Measurements from ENCODE around the gene UBE2V1. TPM values are rescaled to one million over a fixed set of nuclear protein-coding genes. Genes with fewer than 3 reads are reported as not detected.
"Not testable (repeated sequence)": the region's sequence is repeated elsewhere in the genome, so short reads cannot be mapped to it uniquely, and the experiment has no call there.

UBE2V1 gene
- polyA plus RNA-seq (2013, experiment 1 of 2) = 292 TPM
- polyA plus RNA-seq (2013, experiment 2 of 2) = 286 TPM

- peaks cover 3 to 19% of the 10 kb centered on the region in 2 experiments for H3K36me3 ChIP-seq (ENCODE audit: control insufficient read depth in 1 of 2, insufficient read depth in 2 of 2, low read depth in 1 of 2, low read length in 2 of 2)
- peak within 1 kb of the TSS; percentile 97 to 98 for H3K18ac ChIP-seq (ENCODE audit: low read depth in 1 of 2, low read length in 2 of 2)
- H4K8ac ChIP-seq (ENCODE audit: low read length) = peak within 1 kb of the TSS; percentile 93
- H3K9ac ChIP-seq (ENCODE audit: low read length) = peak within 1 kb of the TSS; percentile 97
- DNase-seq = peak; percentile 90
- H3K23ac ChIP-seq (ENCODE audit: low read length in 2 of 2) = peak within 1 kb of the TSS; percentile 73 to 85
- H3K4ac ChIP-seq (ENCODE audit: low read depth in 1 of 2, low read length in 2 of 2) = peak within 1 kb of the TSS; percentile 89 to 98
- H4K91ac ChIP-seq (ENCODE audit: low read length) = peak within 1 kb of the TSS; percentile 95
- under 1% methylated on average over 64 of the region's 70 CpGs for WGBS
- H3K27me3 ChIP-seq (ENCODE audit: control insufficient read depth in 1 of 2, insufficient read depth in 1 of 2, low read length in 2 of 2) = no peaks in the 10 kb centered on the region
- H3K4me1 ChIP-seq (ENCODE audit: control insufficient read depth, insufficient read depth, low read depth, low read length) = peaks cover 27% of the 10 kb centered on the region
- H2BK5ac ChIP-seq (ENCODE audit: low read depth, low read length, poor library complexity, severe bottlenecking) = peak within 1 kb of the TSS; percentile 96
- peak within 1 kb of the TSS; percentile 72 for H2AK5ac ChIP-seq (ENCODE audit: low read length, severe bottlenecking)
- H3K14ac ChIP-seq (ENCODE audit: low read length in 2 of 2) = peak within 1 kb of the TSS; percentile 17 to 28
- no peaks in the 10 kb centered on the region for H3K9me3 ChIP-seq (ENCODE audit: control insufficient read depth, low read length)
- peaks cover 11% of the 10 kb centered on the region for H3K79me1 ChIP-seq (replicated peaks; ENCODE audit: low read length, poor library complexity, severe bottlenecking)
- peak within 1 kb of the TSS; percentile 90 for H2BK120ac ChIP-seq (ENCODE audit: low read depth, low read length)
- peak within 1 kb of the TSS; percentile 93 for H3K27ac ChIP-seq (ENCODE audit: low read length, poor library complexity, severe bottlenecking)
- H2AFZ ChIP-seq (ENCODE audit: low read depth, low read length) = peak within 1 kb of the TSS; percentile 51
- H2BK15ac ChIP-seq (ENCODE audit: low read depth, poor library complexity, severe bottlenecking) = peak within 1 kb of the TSS; percentile 57
- H3K4me3 ChIP-seq (ENCODE audit: insufficient read depth in 1 of 2, low read depth in 1 of 2, low read length in 2 of 2) = peak within 1 kb of the TSS; percentile 90 to 95
- peak within 1 kb of the TSS; percentile 91 for H3K4me2 ChIP-seq (ENCODE audit: low read length, poor library complexity, severe bottlenecking)
- peak within 1 kb of the TSS in 1 of 2 experiments; percentile 37 for H2BK12ac ChIP-seq (ENCODE audit: low read length in 2 of 2)
Observed at GRCh38 chr20:50112512-50113419, at the start of gene UBE2V1. Gene UBE2V1, minus strand, starts transcription at chr20:50113150. Its CDS starts 22 bp downstream, at chr20:50113128.

GRCh38 chr20:50161494-50161893 lies 48.5 kb upstream of the UBE2V1 start:
- WGBS = 94% methylated on average over 4 of the region's 7 CpGs

GRCh38 chr20:50153500-50154377 lies 40.8 kb upstream of the UBE2V1 start, which contains the start of gene PEDS1:
Gene PEDS1, minus strand, starts transcription at chr20:50153723. Its CDS starts 86 bp downstream, at chr20:50153637.
- H3K4ac ChIP-seq (ENCODE audit: low read depth in 1 of 2, low read length in 2 of 2) = peak within 1 kb of the TSS; percentile 85 to 99
- peak within 1 kb of the TSS; percentile 85 to 96 for H3K18ac ChIP-seq (ENCODE audit: low read depth in 1 of 2, low read length in 2 of 2)
- no peaks in the 10 kb centered on the region for H3K27me3 ChIP-seq (ENCODE audit: control insufficient read depth in 1 of 2, insufficient read depth in 1 of 2, low read length in 2 of 2)
- peak within 1 kb of the TSS; percentile 88 for H3K4me2 ChIP-seq (ENCODE audit: low read length, poor library complexity, severe bottlenecking)
- peak; percentile 92 for DNase-seq
- H2BK12ac ChIP-seq (ENCODE audit: low read length in 2 of 2) = peak within 1 kb of the TSS in 1 of 2 experiments; percentile 91
- H3K9me3 ChIP-seq (ENCODE audit: control insufficient read depth, low read length) = no peaks in the 10 kb centered on the region
- H3K4me3 ChIP-seq (ENCODE audit: insufficient read depth in 1 of 2, low read depth in 1 of 2, low read length in 2 of 2) = peak within 1 kb of the TSS; percentile 92 to 95
- H3K36me3 ChIP-seq (ENCODE audit: control insufficient read depth in 1 of 2, insufficient read depth in 2 of 2, low read depth in 1 of 2, low read length in 2 of 2) = peaks cover 17 to 22% of the 10 kb centered on the region in 2 experiments
- peak within 1 kb of the TSS; percentile 92 for H3K9ac ChIP-seq (ENCODE audit: low read length)
- peak within 1 kb of the TSS; percentile 50 for H2BK120ac ChIP-seq (ENCODE audit: low read depth, low read length)
- peak within 1 kb of the TSS; percentile 21 for H3K27ac ChIP-seq (ENCODE audit: low read length, poor library complexity, severe bottlenecking)
- 5% methylated on average over 95 of the region's 99 CpGs for WGBS
- peak within 1 kb of the TSS; percentile 54 for H2BK15ac ChIP-seq (ENCODE audit: low read depth, poor library complexity, severe bottlenecking)
- H4K91ac ChIP-seq (ENCODE audit: low read length) = peak within 1 kb of the TSS; percentile 84
- peak within 1 kb of the TSS; percentile 94 for H4K8ac ChIP-seq (ENCODE audit: low read length)
- peak within 1 kb of the TSS; percentile 91 for H2AFZ ChIP-seq (ENCODE audit: low read depth, low read length)
- H3K14ac ChIP-seq (ENCODE audit: low read length in 2 of 2) = peak within 1 kb of the TSS in 1 of 2 experiments; percentile 99
- peak within 1 kb of the TSS in 1 of 2 experiments; percentile 85 for H3K23ac ChIP-seq (ENCODE audit: low read length in 2 of 2)
- no peaks in the 10 kb centered on the region for H3K79me1 ChIP-seq (replicated peaks; ENCODE audit: low read length, poor library complexity, severe bottlenecking)
- peaks cover 31% of the 10 kb centered on the region for H3K4me1 ChIP-seq (ENCODE audit: control insufficient read depth, insufficient read depth, low read depth, low read length)
- H2AK5ac ChIP-seq (ENCODE audit: low read length, severe bottlenecking) = no peak within 1 kb of the TSS
- peak within 1 kb of the TSS; percentile 88 for H2BK5ac ChIP-seq (ENCODE audit: low read depth, low read length, poor library complexity, severe bottlenecking)

More at GRCh38 chr20:50161494-50161893, 48.5 kb upstream of the UBE2V1 start:
- not testable (repeated sequence) for H2BK120ac ChIP-seq (ENCODE audit: low read depth, low read length); H3K9ac ChIP-seq (ENCODE audit: low read length); H4K8ac ChIP-seq (ENCODE audit: low read length); H4K91ac ChIP-seq (ENCODE audit: low read length); H2AFZ ChIP-seq (ENCODE audit: low read depth, low read length); H3K14ac ChIP-seq (ENCODE audit: low read length in 2 of 2); H3K27me3 ChIP-seq (ENCODE audit: control insufficient read depth in 1 of 2, insufficient read depth in 1 of 2, low read length in 2 of 2); H3K9me3 ChIP-seq (ENCODE audit: control insufficient read depth, low read length); H3K23ac ChIP-seq (ENCODE audit: low read length in 2 of 2); H3K4ac ChIP-seq (ENCODE audit: low read depth in 1 of 2, low read length in 2 of 2); DNase-seq; H3K36me3 ChIP-seq (ENCODE audit: control insufficient read depth in 1 of 2, insufficient read depth in 2 of 2, low read depth in 1 of 2, low read length in 2 of 2); H3K4me3 ChIP-seq (ENCODE audit: insufficient read depth in 1 of 2, low read depth in 1 of 2, low read length in 2 of 2); H3K4me2 ChIP-seq (ENCODE audit: low read length, poor library complexity, severe bottlenecking); H3K27ac ChIP-seq (ENCODE audit: low read length, poor library complexity, severe bottlenecking); H3K18ac ChIP-seq (ENCODE audit: low read depth in 1 of 2, low read length in 2 of 2); H3K79me1 ChIP-seq (replicated peaks; ENCODE audit: low read length, poor library complexity, severe bottlenecking); H2BK15ac ChIP-seq (ENCODE audit: low read depth, poor library complexity, severe bottlenecking); H2BK12ac ChIP-seq (ENCODE audit: low read length in 2 of 2); H2AK5ac ChIP-seq (ENCODE audit: low read length, severe bottlenecking); H2BK5ac ChIP-seq (ENCODE audit: low read depth, low read length, poor library complexity, severe bottlenecking)
- peaks cover 13% of the 10 kb centered on the region for H3K4me1 ChIP-seq (ENCODE audit: control insufficient read depth, insufficient read depth, low read depth, low read length)
